Upper lobe of right lung (tissue), 1 donor: ENCODE data around the gene CHID1. TPM values are rescaled to one million over a fixed set of nuclear protein-coding genes. Genes with fewer than 3 reads are reported as not detected.

Source experiments
- ATAC-seq: fragments of 200-7000 bp; cut with Tn5 transposase; one replicate; pipeline ENCODE4 v1.9.1; 2020; ENCODE audit warnings: mild to moderate bottlenecking, moderate library complexity
- DNase-seq: peaks from one replicate; pipeline ENCODE4 v3.0.0-alpha.2; 2020
- H3K27ac ChIP-seq: fragments of 200-600 bp; one replicate; pipeline ENCODE4 v1.8.0; 2022
- H3K27me3 ChIP-seq: fragments of 200-600 bp; one replicate; pipeline ENCODE4 v1.8.0; 2022; ENCODE audit warnings: mild to moderate bottlenecking
- H3K36me3 ChIP-seq: fragments of 200-600 bp; one replicate; pipeline ENCODE4 v1.8.0; 2022
- H3K4me1 ChIP-seq: fragments of 200-600 bp; one replicate; pipeline ENCODE4 v1.8.0; 2022
- H3K4me3 ChIP-seq: fragments of 200-600 bp; one replicate; pipeline ENCODE4 v1.8.0; 2022; ENCODE audit warnings: mild to moderate bottlenecking
- H3K9me3 ChIP-seq: fragments of 200-600 bp; one replicate; pipeline ENCODE4 v1.8.0; 2022
- CTCF ChIP-seq: fragments of 200-600 bp; IDR thresholded peaks from one replicate; pipeline ENCODE4 v1.8.0; 2022; ENCODE audit warnings: antibody characterized with exemption
- intact Hi-C: fragments of 100-400 bp; cut with DNase I; formaldehyde crosslinking; loops from one replicate; pipeline ENCODE4 v1.11.0; 2022
- total RNA-seq: library from RNA; stranded (reverse); fragmentation: NEBNext Ultra II Directional; extraction: Animal tissue kit (Norgen Biotek cat#: 25700); gene quantifications from one replicate; pipeline ENCODE4 v1.2.1, GENCODE V29; 2021
- donor health status: DM: no; HTN: yes; CAD: no; lungs with severe emphysema.

Gene CHID1
- total RNA-seq, 1 donor from 2014 or later = 52.9 TPM

- Histone ChIP-seq H3K4me1 (peaks cover 6% of the 10 kb centered on the region), H3K9me3 (no peaks in the 10 kb centered on the region), H3K36me3 (no peaks in the 10 kb centered on the region), H3K27ac (no peak overlapping the region), H3K27me3 (no peaks in the 10 kb centered on the region), H3K4me3 (no peak overlapping the region)
- DNase-seq (no peak), ATAC-seq (no peak)
- TF ChIP-seq CTCF = no peak
- intact Hi-C loops = no loop called here
Observed at GRCh38 chr11:858053-858761, 52.4 kb downstream of the CHID1 start.

GRCh38 chr11:856397-856796 is 54.2 kb downstream of the CHID1 start:
- no peak overlapping the region for H3K27ac ChIP-seq
- intact Hi-C loops = no loop called here
- ATAC-seq = no peak

GRCh38 chr11:855796-856195 is 54.8 kb downstream of the CHID1 start:
- intact Hi-C loops = no loop called here
- no peak overlapping the region for H3K27ac ChIP-seq
- ATAC-seq = no peak

More at GRCh38 chr11:856397-856796, 54.2 kb downstream of the CHID1 start:
- TF ChIP-seq CTCF = no peak
- H3K9me3 ChIP-seq = no peaks in the 10 kb centered on the region
- H3K27me3 ChIP-seq = no peaks in the 10 kb centered on the region
- no peak for DNase-seq
- H3K36me3 ChIP-seq = no peaks in the 10 kb centered on the region
- no peak overlapping the region for H3K4me3 ChIP-seq
- peaks cover 6% of the 10 kb centered on the region for H3K4me1 ChIP-seq

GRCh38 chr11:855330-855674 is 55.3 kb downstream of the CHID1 start:
- Histone ChIP-seq H3K4me3 (no peak overlapping the region), H3K9me3 (no peaks in the 10 kb centered on the region), H3K4me1 (peaks cover 8% of the 10 kb centered on the region), H3K27ac (no peak overlapping the region), H3K27me3 (no peaks in the 10 kb centered on the region), H3K36me3 (no peaks in the 10 kb centered on the region)
- no peak for ATAC-seq
- no peak for TF ChIP-seq CTCF
- DNase-seq = no peak
- intact Hi-C loops = no loop called here

More at GRCh38 chr11:855796-856195, 54.8 kb downstream of the CHID1 start:
- no peak for TF ChIP-seq CTCF
- no peak for DNase-seq
- Histone ChIP-seq H3K36me3 (no peaks in the 10 kb centered on the region), H3K27me3 (no peaks in the 10 kb centered on the region), H3K4me3 (no peak overlapping the region), H3K4me1 (peaks cover 6% of the 10 kb centered on the region), H3K9me3 (no peaks in the 10 kb centered on the region)

- Histone ChIP-seq H3K36me3 (no peaks in the 10 kb centered on the region), H3K4me1 (peaks cover 9% of the 10 kb centered on the region), H3K9me3 (no peaks in the 10 kb centered on the region), H3K27ac (no peak overlapping the region), H3K4me3 (no peak overlapping the region), H3K27me3 (no peaks in the 10 kb centered on the region)
- DNase-seq (no peak), ATAC-seq (no peak)
- intact Hi-C loops = no loop called here
- TF ChIP-seq CTCF = no peak
Observed at GRCh38 chr11:854601-855329, 55.8 kb downstream of the CHID1 start.
